ENCODE measurements around the gene SYMPK.

The SYMPK gene

GRCh38 chr19:45821103-45821521 lies 41.8 kb downstream of the SYMPK start:
- DNase-seq (ENCODE audit: low read depth): no peak
- TF ChIP-seq CTCF (IDR thresholded peaks at IDR 0.05; ENCODE audit: control insufficient read depth, insufficient read depth, low read depth, low read length, missing control alignments): no peak
- H3K4me3 ChIP-seq (ENCODE audit: control insufficient read depth, low read depth, low read length): no peak overlapping the region

GRCh38 chr19:45820413-45821102 lies 42.4 kb downstream of the SYMPK start:
- no peak for DNase-seq (ENCODE audit: low read depth)
- no peak for TF ChIP-seq CTCF (IDR thresholded peaks at IDR 0.05; ENCODE audit: control insufficient read depth, insufficient read depth, low read depth, low read length, missing control alignments)
- no peak overlapping the region for H3K4me3 ChIP-seq (ENCODE audit: control insufficient read depth, low read depth, low read length)

GRCh38 chr19:45819769-45820168 lies 43.2 kb downstream of the SYMPK start:
- no peak for TF ChIP-seq CTCF (IDR thresholded peaks at IDR 0.05; ENCODE audit: control insufficient read depth, insufficient read depth, low read depth, low read length, missing control alignments)
- no peak for DNase-seq (ENCODE audit: low read depth)

GRCh38 chr19:45817725-45818301 lies 45.1 kb downstream of the SYMPK start:
- no peak for TF ChIP-seq CTCF (IDR thresholded peaks at IDR 0.05; ENCODE audit: control insufficient read depth, insufficient read depth, low read depth, low read length, missing control alignments)
- no peak for DNase-seq (ENCODE audit: low read depth)

More at GRCh38 chr19:45819769-45820168, 43.2 kb downstream of the SYMPK start:
- no peak overlapping the region for H3K4me3 ChIP-seq (ENCODE audit: control insufficient read depth, low read depth, low read length)

GRCh38 chr19:45817010-45817724 lies 45.8 kb downstream of the SYMPK start:
- DNase-seq (ENCODE audit: low read depth): peak; percentile 60
- no peak overlapping the region for H3K4me3 ChIP-seq (ENCODE audit: control insufficient read depth, low read depth, low read length)
- TF ChIP-seq CTCF (IDR thresholded peaks at IDR 0.05; ENCODE audit: control insufficient read depth, insufficient read depth, low read depth, low read length, missing control alignments): peak; percentile 96

More at GRCh38 chr19:45817725-45818301, 45.1 kb downstream of the SYMPK start:
- no peak overlapping the region for H3K4me3 ChIP-seq (ENCODE audit: control insufficient read depth, low read depth, low read length)

GRCh38 chr19:45816236-45817009 lies 46.5 kb downstream of the SYMPK start:
- DNase-seq (ENCODE audit: low read depth): no peak
- TF ChIP-seq CTCF (IDR thresholded peaks at IDR 0.05; ENCODE audit: control insufficient read depth, insufficient read depth, low read depth, low read length, missing control alignments): no peak
- H3K4me3 ChIP-seq (ENCODE audit: control insufficient read depth, low read depth, low read length): no peak overlapping the region
